K562 (cell line): ENCODE data around the gene DIAPH1. TPM values are rescaled to one million over a fixed set of nuclear protein-coding genes. Genes with fewer than 3 reads are reported as not detected.

Experiments used
- AFF4 ChIP-seq: sonication (generic); formaldehyde crosslinking; IDR thresholded peaks from 2 replicates; pipeline ENCODE4 v1.8.0; 2023; ENCODE audit warnings: mild to moderate bottlenecking, missing genetic modification reagents
- CUX1 ChIP-seq: fragments of 200-800 bp; sonication (Bioruptor generic); IDR thresholded peaks from 2 replicates; pipeline ENCODE4 v1.6.1; 2016; ENCODE audit warnings: missing genetic modification characterization, missing compliant biosample characterization
- DDX20 ChIP-seq: fragments of 450-650 bp; IDR thresholded peaks from 2 replicates; pipeline ENCODE4 v1.6.1; 2016; ENCODE audit warnings: missing genetic modification characterization, low read depth, mild to moderate bottlenecking, missing compliant biosample characterization, moderate library complexity
- DPF2 ChIP-seq: fragments of 450-650 bp; IDR thresholded peaks from 2 replicates; pipeline ENCODE4 v1.6.1; 2016
- ELF4 ChIP-seq: fragments of 450-650 bp; formaldehyde crosslinking; IDR thresholded peaks from 2 replicates; pipeline ENCODE4 v1.4.0; 2022; ENCODE audit warnings: missing genetic modification characterization
- EP400 ChIP-seq: fragments of 450-650 bp; IDR thresholded peaks from 2 replicates; pipeline ENCODE4 v1.6.1; 2017; ENCODE audit warnings: antibody characterized with exemption, mild to moderate bottlenecking, moderate library complexity
- IRF9 ChIP-seq: fragments of 450-650 bp; IDR thresholded peaks from 2 replicates; pipeline ENCODE4 v1.6.1; 2016; ENCODE audit warnings: missing biosample characterization, missing genetic modification characterization
- KAT7 ChIP-seq: sonication (generic); formaldehyde crosslinking; IDR thresholded peaks from 2 replicates; pipeline ENCODE4 v1.8.0; 2022; ENCODE audit warnings: missing genetic modification reagents, mild to moderate bottlenecking, borderline replicate concordance
- MYNN ChIP-seq, 2 experiments: sonication (generic); formaldehyde crosslinking in 1 of 2; IDR thresholded peaks; 2 replicates each; pipeline versions ENCODE4 v1.5.0 to v1.6.1; 2016 to 2020; ENCODE audit warnings: antibody characterized with exemption in 1 of 2, missing genetic modification reagents in 1 of 2
- SNRNP70 ChIP-seq: fragments of 200-400 bp; formaldehyde crosslinking; optimal IDR thresholded peaks from 2 replicates; pipeline ENCODE3; 2017; ENCODE audit warnings: low read depth, low read length
- TAF1 ChIP-seq: IDR thresholded peaks from 2 replicates; pipeline ENCODE4 v1.6.1; 2011; ENCODE audit warnings: mild to moderate bottlenecking, low read length, moderate library complexity; ENCODE audit not compliant: insufficient read depth, control insufficient read depth, severe bottlenecking; ENCODE audit errors: extremely low read depth
- TCF7 ChIP-seq: sonication (generic); IDR thresholded peaks from 2 replicates; pipeline ENCODE4 v1.6.1; 2016; ENCODE audit warnings: antibody characterized with exemption, borderline replicate concordance
- YY1 ChIP-seq, 3 experiments: IDR thresholded peaks; 2 replicates each; pipeline ENCODE4 v1.6.1; 2011; ENCODE audit warnings: low read length in 2 of 3, mild to moderate bottlenecking in 2 of 3, moderate library complexity in 2 of 3, borderline replicate concordance in 1 of 3, control low read depth in 1 of 3, low read depth in 1 of 3; ENCODE audit not compliant: insufficient read depth in 3 of 3, insufficient replicate concordance in 2 of 3, control insufficient read depth in 1 of 3, insufficient read length in 1 of 3; ENCODE audit errors: extremely low read depth in 1 of 3
- ZNF780A ChIP-seq: fragments of 250-450 bp; sonication (Bioruptor Pico); IDR thresholded peaks from 2 replicates; pipeline ENCODE4 v1.5.0; 2021; ENCODE audit warnings: mild to moderate bottlenecking
- polyA plus RNA-seq, 8 experiments: library from polyadenylated mRNA; depleted of rRNA in 4 of 8; stranded (reverse) in 5 of 8; unstranded in 3 of 8; fragments of >200 nt; fragmentation: Nextera tagmentation in 2 of 8; fragmentation: Illumina TruSeq in 1 of 8; extraction: Ambion mirVana in 2 of 8; extraction: Trizol in 1 of 8; gene quantifications; 2 replicates each; pipeline versions ENCODE4 v1.2.1 to v1.2.3, GENCODE V29; 2011 to 2014; ENCODE audit warnings: inconsistent platforms in 1 of 8, missing spikeins in 1 of 8
- total RNA-seq, 7 experiments: library from RNA; depleted of rRNA in 6 of 7; stranded (reverse); fragments of >200 nt in 6 of 7; fragmentation: Illumina TruSeq in 2 of 7; extraction: Trizol in 2 of 7; gene quantifications; 2 replicates each; pipeline versions ENCODE4 v1.2.1 to v1.2.3, GENCODE V29; 2011 to 2021; ENCODE audit warnings: low replicate concordance in 1 of 7

DIAPH1 gene
- total and polyA plus RNA-seq, 9 of the 15 experiments (the other 6 are each of a cell fraction or from before 2014, with no cell fraction given): 60.8 to 328 (median 97.8) TPM

DNA sequence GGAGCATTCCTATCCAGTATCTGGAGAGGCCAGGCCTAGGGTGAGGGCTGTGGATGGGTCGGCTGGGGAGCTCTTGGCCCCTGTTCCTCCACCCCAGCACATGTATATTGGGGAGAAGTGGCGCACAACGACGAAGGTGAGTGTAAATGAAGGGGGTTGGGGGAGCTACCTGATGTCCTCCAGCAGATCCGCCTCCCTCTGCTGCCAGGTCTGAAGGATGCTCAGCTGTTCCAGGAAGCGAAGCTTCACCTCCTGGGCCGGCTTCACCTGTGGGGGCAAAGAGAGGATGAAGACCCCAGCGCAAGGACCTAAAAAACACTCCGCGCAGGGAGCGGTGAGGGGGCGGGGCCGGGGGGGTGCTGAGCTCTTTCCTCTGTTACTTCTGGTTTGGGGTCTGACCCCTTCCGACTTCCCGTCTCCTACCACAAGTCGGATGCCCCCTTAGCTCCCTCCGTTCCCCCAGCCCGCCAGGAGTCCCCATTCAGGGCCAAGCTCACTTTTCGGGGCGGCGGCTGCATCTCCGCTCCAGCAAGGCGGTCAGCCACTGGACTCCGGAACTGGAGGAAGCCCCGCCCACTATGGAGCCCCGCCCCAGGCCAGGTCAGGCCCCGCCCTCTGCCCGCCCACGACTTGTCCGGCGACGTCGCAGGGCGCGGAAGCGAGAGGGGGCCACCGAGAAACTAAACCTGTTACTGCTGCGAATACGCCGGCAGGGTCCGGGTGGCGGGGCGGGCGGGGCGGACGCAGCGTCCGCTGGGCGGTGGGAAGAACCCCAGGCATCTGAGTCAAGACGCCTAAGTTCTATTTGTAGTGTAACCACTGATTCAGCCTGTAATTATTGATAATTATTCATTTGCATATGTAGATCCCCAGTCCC, 32.3 kb upstream of the DIAPH1 start, which contains the start of gene FCHSD1 (continued):
- no peak for TF ChIP-seq CUX1 (CRISPR knock-in tag)
- TF ChIP-seq EP400: peak; percentile 29; the same call in 1 of the 2 replicates
- TF ChIP-seq YY1 (IDR thresholded peaks at IDR 0.05; ENCODE audit: borderline replicate concordance in 1 of 3, control insufficient read depth in 1 of 3, extremely low read depth in 1 of 3, insufficient read depth in 3 of 3, insufficient read length in 1 of 3, insufficient replicate concordance in 2 of 3, low read depth in 1 of 3, low read length in 2 of 3): peak in 1 of 3 experiments; percentile 14
- TF ChIP-seq MYNN (IDR thresholded peaks at IDR 0.05): no peak
- no peak for TF ChIP-seq MYNN (CRISPR knock-in tag; IDR thresholded peaks at IDR 0.05)
- TF ChIP-seq AFF4: no peak
- TF ChIP-seq ZNF780A (CRISPR knock-in tag): no peak
- TF ChIP-seq TAF1: peak; percentile 65
- TF ChIP-seq KAT7: no peak
- TF ChIP-seq SNRNP70: no peak
- TF ChIP-seq DPF2: no peak
- TF ChIP-seq DDX20: no peak
- no peak for TF ChIP-seq IRF9 (tag)
- TF ChIP-seq ELF4 (CRISPR knock-in tag): no peak
- 0 out of 2 replicates have a peak, but pooled peaks have one; percentile 14 for TF ChIP-seq TCF7
